GM12873 (cell line): ENCODE data around the gene HVCN1.

ENCODE experiments used
- CTCF ChIP-seq: IDR thresholded peaks from 2 replicates; pipeline ENCODE4 v1.5.1; 2012; ENCODE audit warnings: low read depth, mild to moderate bottlenecking, moderate library complexity, low read length, control low read depth; ENCODE audit not compliant: insufficient read depth; ENCODE audit errors: missing control alignments

The HVCN1 gene

DNA sequence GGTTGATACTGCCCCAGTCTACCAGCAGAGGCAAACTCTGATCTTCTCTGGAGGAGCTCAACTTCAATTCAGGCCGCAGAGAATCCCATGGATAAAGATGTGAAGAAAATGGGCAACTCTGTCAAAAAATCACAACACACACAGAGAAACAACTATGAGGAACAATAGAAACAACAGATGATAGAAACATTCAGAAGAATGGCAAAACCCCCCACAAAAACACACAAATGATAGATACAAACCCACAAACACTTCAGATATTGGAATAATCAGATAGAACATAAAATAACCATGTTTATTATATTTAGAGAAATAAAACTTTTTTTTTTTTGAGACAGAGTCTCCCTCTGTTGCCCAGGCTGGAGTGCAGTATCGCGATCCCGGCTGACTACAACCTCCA, 20.0 kb upstream of the HVCN1 start:
- no peak for TF ChIP-seq CTCF

- TF ChIP-seq CTCF: no peak
These were observed 16.4 kb upstream of the HVCN1 start for GRCh38 chr12:110705309-110705708.

DNA sequence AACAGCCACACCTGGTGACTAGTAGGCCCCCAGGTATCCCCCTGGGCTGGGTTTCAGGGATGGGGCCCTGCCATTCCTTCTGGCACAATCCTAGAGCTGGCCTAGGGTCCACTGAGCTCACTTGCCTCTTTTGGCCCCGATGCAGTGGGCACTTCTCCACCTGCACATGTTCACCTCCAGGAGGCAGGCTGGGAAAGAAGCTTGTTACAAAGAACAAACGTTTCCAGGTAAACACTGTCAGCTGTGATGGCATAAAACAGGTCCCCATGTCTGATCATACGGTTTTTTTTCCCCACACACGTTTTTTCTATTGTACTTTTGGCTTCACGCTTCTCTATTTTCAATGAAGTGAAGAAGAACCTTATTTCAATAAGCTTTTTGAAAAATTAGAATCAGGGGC, 15.8 kb upstream of the HVCN1 start:
- peak; percentile 63 for TF ChIP-seq CTCF

GRCh38 chr12:110704231-110704630, 15.3 kb upstream of the HVCN1 start:
- TF ChIP-seq CTCF: no peak

DNA sequence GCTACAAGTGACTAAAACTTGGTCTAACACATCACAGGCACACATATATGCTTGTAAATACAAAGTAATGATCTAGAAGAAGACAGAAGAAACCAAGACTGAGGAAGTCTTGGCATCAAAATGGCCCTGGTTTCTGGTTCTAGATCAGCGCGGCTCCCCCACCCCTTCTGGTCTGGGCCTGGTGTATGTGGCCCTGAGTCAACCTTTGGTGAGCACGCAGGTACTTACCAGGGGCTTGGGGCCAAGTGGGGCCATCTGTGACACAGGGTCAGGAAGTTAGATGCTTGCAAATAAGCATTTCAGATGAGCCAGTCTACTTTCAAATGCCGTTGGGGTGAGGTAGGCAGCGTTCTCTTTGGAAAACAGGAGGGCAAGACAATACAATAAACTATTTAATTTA, 13.2 kb upstream of the HVCN1 start:
- TF ChIP-seq CTCF: no peak

DNA sequence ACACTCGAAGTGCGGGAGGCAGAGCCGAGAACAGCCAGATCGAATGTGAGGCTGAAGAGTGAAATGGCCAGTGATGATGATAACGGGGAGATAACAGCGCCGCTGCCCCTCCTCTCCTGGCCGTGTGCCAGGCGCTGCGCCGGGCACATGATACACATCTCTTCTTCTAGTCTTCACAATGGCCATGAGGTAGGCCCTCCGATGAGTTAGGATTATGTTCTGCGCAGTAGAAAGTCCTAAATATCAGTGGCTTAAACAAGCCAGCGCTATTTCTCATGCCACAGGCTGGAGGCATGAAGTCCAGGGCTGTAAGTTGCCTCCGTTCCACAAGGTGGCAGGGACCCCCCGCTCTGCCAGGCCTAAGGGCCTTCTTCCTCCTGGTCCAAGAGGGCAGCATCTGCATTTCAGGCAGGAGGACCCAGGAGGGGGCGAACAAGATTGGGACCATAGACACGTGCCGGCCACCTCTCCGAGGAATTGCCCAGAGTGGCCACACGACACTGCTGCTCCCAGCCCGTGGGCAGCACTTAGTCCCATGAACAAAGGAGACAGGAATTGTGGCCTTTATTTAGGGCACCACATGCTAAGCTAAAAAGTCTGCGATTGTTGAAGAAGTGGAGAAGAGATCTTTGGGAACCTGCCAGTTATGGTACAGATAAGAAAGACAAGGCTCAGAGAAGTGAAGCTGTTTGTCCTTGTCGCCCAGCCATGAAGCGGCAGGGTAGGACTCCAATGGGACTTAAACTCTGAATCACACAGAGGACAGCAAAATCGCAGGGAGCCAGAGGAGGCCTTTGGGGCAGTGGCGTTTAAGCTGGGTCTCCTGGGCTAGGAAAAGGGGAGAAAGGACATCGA, 10.9 kb upstream of the HVCN1 start:
- no peak for TF ChIP-seq CTCF

DNA sequence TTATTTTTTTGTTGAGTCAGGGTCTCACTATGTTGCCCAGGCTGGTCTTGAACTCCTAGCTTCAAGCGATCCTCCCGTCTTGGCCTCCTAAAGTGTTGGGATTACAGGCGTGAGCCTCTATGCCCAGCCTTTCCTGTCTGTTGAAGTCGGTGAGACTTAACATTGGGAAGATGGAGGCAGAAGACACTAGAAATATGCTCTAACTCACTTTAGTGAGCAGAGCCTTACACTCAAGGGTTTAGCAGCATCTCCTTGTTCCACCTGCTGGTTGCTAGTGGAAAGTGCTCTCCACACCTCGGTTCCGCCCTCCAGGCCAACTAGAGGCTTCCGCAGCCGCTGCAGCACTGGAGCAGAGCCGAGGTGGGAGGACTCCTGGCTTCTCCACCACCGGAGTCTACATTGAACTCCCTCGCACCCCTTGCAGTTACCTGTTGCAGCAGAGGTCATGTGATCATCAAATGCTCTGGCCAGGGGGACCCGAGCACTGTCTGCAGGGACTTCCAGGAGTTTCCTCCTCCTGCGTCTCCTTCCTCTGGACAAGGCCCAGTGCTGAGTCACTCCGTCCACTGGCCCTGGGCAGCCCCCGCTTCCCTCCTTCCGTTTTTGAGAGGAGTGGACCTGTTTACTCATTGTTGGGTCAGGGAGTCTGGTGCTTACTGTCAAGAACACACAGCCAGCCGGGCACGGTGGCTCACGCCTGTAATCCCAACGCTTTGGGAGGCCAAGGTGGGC, 9.4 kb upstream of the HVCN1 start:
- TF ChIP-seq CTCF: peak; percentile 95
